CD4-positive, alpha-beta memory T cell (primary cell): Measurements from ENCODE around the gene GAPT. TPM values are rescaled to one million over a fixed set of nuclear protein-coding genes. Genes with fewer than 3 reads are reported as not detected.
A peak's percentile ranks its signal among the peaks of the same experiment; 100 is the strongest.

Experiments
- CTCF ChIA-PET: fragments of 350-600 bp; sonication (Branson Sonifier 250); formaldehyde crosslinking; loops from one replicate; lab custom pipeline; 2021; ENCODE audit warnings: inconsistent platforms; ENCODE audit not compliant: partially characterized antibody; lab: Charles Lee
- POLR2A ChIA-PET: fragments of 350-600 bp; sonication (Branson Sonifier 250); formaldehyde crosslinking; loops from one replicate; lab custom pipeline; 2021; ENCODE audit not compliant: partially characterized antibody; lab: Charles Lee
- DNase-seq, 5 donors: peaks; one replicate each; pipeline versions ENCODE4 v3.0.0 to v3.0.0-alpha.2; 2020 to 2022; ENCODE audit warnings: mixed read lengths in 1 of 5
- H3K27ac ChIP-seq: one replicate; pipeline ENCODE4 v1.7.0; 2013; ENCODE audit warnings: low read depth, low read length
- H3K27me3 ChIP-seq: 2 replicates; pipeline ENCODE4 v1.7.0; 2013; ENCODE audit warnings: mild to moderate bottlenecking, low read length, moderate library complexity; ENCODE audit not compliant: insufficient read depth
- H3K36me3 ChIP-seq: 2 replicates; pipeline ENCODE4 v1.7.0; 2013; ENCODE audit warnings: mild to moderate bottlenecking, low read length, moderate library complexity; ENCODE audit not compliant: insufficient read depth
- H3K4me1 ChIP-seq: 2 replicates; pipeline ENCODE4 v1.7.0; 2013; ENCODE audit warnings: mild to moderate bottlenecking, low read length, moderate library complexity; ENCODE audit not compliant: insufficient read depth
- H3K4me3 ChIP-seq, 2 donors: one replicate each; pipeline ENCODE4 v1.7.0; 2013; ENCODE audit warnings: low read length in 2 of 2, mild to moderate bottlenecking in 1 of 2
- H3K9me3 ChIP-seq, 2 donors: one replicate each; pipeline ENCODE4 v1.7.0; 2013; ENCODE audit warnings: low read length in 2 of 2, control low read depth in 1 of 2; ENCODE audit not compliant: control insufficient read depth in 1 of 2
- H3K27ac Mint-ChIP-seq, 7 donors: one replicate each; pipeline ENCODE4 v1.8.0; 2020 to 2021; ENCODE audit warnings: mixed read lengths in 7 of 7, mild to moderate bottlenecking in 6 of 7, inconsistent platforms in 3 of 7, moderate library complexity in 3 of 7
- H3K27me3 Mint-ChIP-seq, 2 donors: one replicate each; pipeline ENCODE4 v1.8.0; 2020 to 2021; ENCODE audit warnings: mixed read lengths in 2 of 2
- H3K36me3 Mint-ChIP-seq, 2 donors: one replicate each; pipeline ENCODE4 v1.8.0; 2020 to 2021; ENCODE audit warnings: mixed read lengths in 2 of 2, inconsistent platforms in 1 of 2, mild to moderate bottlenecking in 1 of 2
- H3K4me1 Mint-ChIP-seq, 4 donors: one replicate each; pipeline ENCODE4 v1.8.0; 2020 to 2021; ENCODE audit warnings: mixed read lengths in 4 of 4, mild to moderate bottlenecking in 1 of 4
- H3K4me3 Mint-ChIP-seq, 8 donors: one replicate each; pipeline ENCODE4 v1.8.0; 2020 to 2021; ENCODE audit warnings: mixed read lengths in 8 of 8, mild to moderate bottlenecking in 7 of 8, moderate library complexity in 6 of 8, inconsistent platforms in 3 of 8
- H3K9me3 Mint-ChIP-seq, 8 donors: one replicate each; pipeline ENCODE4 v1.8.0; 2020 to 2021; ENCODE audit warnings: mixed read lengths in 8 of 8, mild to moderate bottlenecking in 5 of 8, inconsistent platforms in 3 of 8, moderate library complexity in 1 of 8
- intact Hi-C: fragments of 100-400 bp; cut with micrococcal nuclease; formaldehyde crosslinking; loops from one replicate; pipeline ENCODE4 v1.15.1; 2023
- polyA plus RNA-seq, 2 donors: library from polyadenylated mRNA; unstranded; fragments of 300-500 nt; fragmentation: Illumina TruSeq; gene quantifications; one replicate each; pipeline ENCODE4 v1.2.3, GENCODE V29; 2021
- total RNA-seq, 2 experiments: library from RNA; stranded (reverse); gene quantifications; one replicate each; pipeline ENCODE4 v1.2.3, GENCODE V29; 2021

GAPT gene
- total and polyA plus RNA-seq, 4 experiments from 2014 or later = 2.0 TPM; not detected in 3

DNA sequence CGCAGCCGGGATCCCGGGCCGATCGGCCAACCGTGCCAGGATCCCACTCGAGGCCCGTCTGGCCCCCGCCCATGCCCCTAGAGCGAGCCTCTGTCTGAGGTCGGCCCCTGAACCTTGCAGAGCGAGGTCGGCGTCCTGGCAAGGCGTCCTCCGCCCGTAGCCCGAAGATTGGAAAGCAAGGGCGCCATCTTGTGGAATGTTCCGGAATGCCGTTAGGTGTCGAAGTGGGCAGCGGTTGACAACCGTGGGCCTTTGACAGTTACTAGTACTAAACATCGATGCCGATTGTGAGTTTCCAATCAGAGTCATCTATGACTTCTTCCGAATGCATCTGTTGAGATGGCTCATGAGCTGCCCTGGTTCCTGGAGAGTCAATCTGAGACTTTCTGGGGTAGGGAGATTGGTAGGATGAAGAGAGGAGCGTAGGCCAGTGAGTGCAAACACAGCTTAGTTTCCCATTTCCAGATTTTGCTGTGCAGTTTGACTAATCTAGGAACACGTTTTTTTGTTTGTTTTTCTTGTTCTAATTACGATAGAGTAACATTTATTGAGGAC lies 30.4 kb upstream of the GAPT start:
- H3K36me3 ChIP-seq = no peaks in the 10 kb centered on the region
- intact Hi-C loops = loop anchor here (1.0 to 2.0 kb wide), 10 partner anchors 578 to 1560 kb away; partner anchors contain the start of genes MIER3 and SETD9
- Mint-ChIP-seq H3K27me3 (peaks cover 0 to 4% of the 10 kb centered on the region in 2 donors), H3K9me3 (no peaks in the 10 kb centered on the region), H3K36me3 (peaks cover 0 to 5% of the 10 kb centered on the region in 2 donors), H3K4me3 (peak overlapping the region; percentile 77 to 90 (median 88)), H3K4me1 (peaks cover 3 to 16% (median 14%) of the 10 kb centered on the region in 4 donors), H3K27ac (peak overlapping the region; percentile 70 to 95 (median 88))
- peak; percentile 86 to 91 (median 87) for DNase-seq
- peaks cover 8% of the 10 kb centered on the region for H3K27me3 ChIP-seq
- H3K4me3 ChIP-seq = peak overlapping the region; percentile 1 to 80
- ChIA-PET CTCF (interaction anchor here (0.6 to 10.2 kb wide), 30 partner anchors 10 to 1559 kb away, joined by 3 to 176 read pairs (median 4); no protein-coding TSS in a partner anchor), POLR2A (interaction anchor here (0.7 to 3.2 kb wide), 9 partner anchors 11 to 1162 kb away, joined by 3 to 34 read pairs (median 4); no protein-coding TSS in a partner anchor)
- peak overlapping the region; percentile 83 for H3K27ac ChIP-seq
- H3K9me3 ChIP-seq = no peaks in the 10 kb centered on the region
- peaks cover 12% of the 10 kb centered on the region for H3K4me1 ChIP-seq

- intact Hi-C loops = no loop called here
- Mint-ChIP-seq H3K27me3 (peaks cover 0 to 4% of the 10 kb centered on the region in 2 donors), H3K9me3 (no peaks in the 10 kb centered on the region), H3K27ac (peak overlapping the region in 3 of 7 donors; percentile 10 to 51 (median 21)), H3K4me3 (no peak overlapping the region), H3K36me3 (peaks cover 0 to 3% of the 10 kb centered on the region in 2 donors), H3K4me1 (peaks cover 3 to 16% (median 14%) of the 10 kb centered on the region in 4 donors)
- Histone ChIP-seq H3K27me3 (peaks cover 8% of the 10 kb centered on the region), H3K4me1 (peaks cover 12% of the 10 kb centered on the region), H3K36me3 (no peaks in the 10 kb centered on the region), H3K27ac (no peak overlapping the region), H3K4me3 (no peak overlapping the region), H3K9me3 (no peaks in the 10 kb centered on the region)
- ChIA-PET POLR2A (interaction anchor here (3.2 kb wide), 1 partner anchor 1163 kb away, joined by 34 read pairs; no protein-coding TSS in a partner anchor), CTCF (interaction anchor here (1.1 to 10.2 kb wide), 12 partner anchors 14 to 1560 kb away, joined by 3 to 176 read pairs (median 13); no protein-coding TSS in a partner anchor)
- no peak for DNase-seq
Observed at GRCh38 chr5:58462154-58462553, 29.1 kb upstream of the GAPT start.

DNA sequence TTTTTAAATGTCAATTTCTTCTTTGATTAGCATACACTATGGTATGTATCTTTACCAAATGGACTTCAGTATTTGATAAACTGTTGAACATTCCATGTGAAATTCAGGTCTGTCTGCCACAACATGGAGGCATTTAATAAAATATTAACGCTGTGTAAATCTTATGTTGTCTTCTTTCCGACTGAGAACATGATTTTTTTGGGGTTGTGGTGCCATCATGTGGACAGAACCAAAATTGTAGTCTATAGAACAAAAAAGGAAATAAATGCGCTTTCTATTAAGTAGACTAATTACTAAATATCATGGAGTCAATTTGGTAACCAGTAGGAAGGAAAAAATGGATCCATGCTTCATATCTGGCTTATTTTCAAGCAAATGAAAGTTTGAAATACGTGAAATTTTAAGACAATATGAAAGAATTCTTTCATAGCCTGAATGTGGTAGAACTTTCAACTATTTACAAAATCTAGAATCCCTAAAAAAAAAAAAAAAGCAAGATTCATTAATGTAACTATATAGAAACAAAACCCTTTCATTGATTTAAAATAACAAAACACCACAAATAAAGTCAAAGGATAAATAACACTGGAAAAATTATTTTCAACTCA lies 28.5 kb upstream of the GAPT start:
- POLR2A ChIA-PET = interaction anchor here (3.2 kb wide), 1 partner anchor 1163 kb away, joined by 34 read pairs; no protein-coding TSS in a partner anchor
- H3K4me1 ChIP-seq = peaks cover 12% of the 10 kb centered on the region
- H3K4me1 Mint-ChIP-seq = peaks cover 3 to 16% (median 14%) of the 10 kb centered on the region in 4 donors
- CTCF ChIA-PET = interaction anchor here (0.7 to 10.2 kb wide), 9 partner anchors 683 to 1562 kb away, joined by 3 to 176 read pairs (median 30); no protein-coding TSS in a partner anchor
- H3K27me3 ChIP-seq = peaks cover 8% of the 10 kb centered on the region
- intact Hi-C loops = no loop called here
- no peaks in the 10 kb centered on the region for H3K9me3 ChIP-seq
- H3K36me3 Mint-ChIP-seq = peaks cover 0 to 3% of the 10 kb centered on the region in 2 donors
- H3K4me3 Mint-ChIP-seq = peak overlapping the region in 1 of 8 donors; percentile 1
- H3K4me3 ChIP-seq = no peak overlapping the region
- DNase-seq = peak; percentile 54 to 65 (median 63)
- no peak overlapping the region for H3K27ac ChIP-seq
- H3K27ac Mint-ChIP-seq = peak overlapping the region in 3 of 7 donors; percentile 10 to 51 (median 21)
- peaks cover 0 to 4% of the 10 kb centered on the region in 2 donors for H3K27me3 Mint-ChIP-seq
- no peaks in the 10 kb centered on the region for H3K36me3 ChIP-seq
- no peaks in the 10 kb centered on the region for H3K9me3 Mint-ChIP-seq

DNA sequence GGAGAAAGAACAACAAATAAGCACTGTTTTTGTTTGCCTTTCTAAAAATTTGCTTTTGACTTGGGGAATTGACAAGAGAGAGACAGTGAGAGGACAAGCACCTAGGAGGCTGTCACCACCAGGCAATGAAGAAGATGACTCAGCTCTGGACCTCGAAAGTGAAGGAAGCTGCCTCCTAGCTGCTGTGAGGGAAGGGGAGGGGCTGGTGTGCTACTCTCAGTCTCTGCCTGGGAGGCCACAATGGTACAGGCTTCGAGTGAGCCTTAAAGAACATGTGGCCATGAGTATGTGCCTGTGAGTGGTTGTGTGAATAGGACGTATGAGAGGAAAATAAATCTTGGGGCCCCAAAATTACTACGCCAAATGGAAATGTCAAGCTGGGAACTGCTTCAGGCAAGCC lies 24.3 kb upstream of the GAPT start:
- Histone ChIP-seq H3K4me1 (no peaks in the 10 kb centered on the region), H3K9me3 (no peaks in the 10 kb centered on the region), H3K4me3 (no peak overlapping the region), H3K27me3 (no peaks in the 10 kb centered on the region), H3K27ac (no peak overlapping the region), H3K36me3 (no peaks in the 10 kb centered on the region)
- Mint-ChIP-seq H3K4me3 (no peak overlapping the region), H3K4me1 (peaks cover 0 to 1% (median 0%) of the 10 kb centered on the region in 4 donors), H3K9me3 (no peaks in the 10 kb centered on the region), H3K27me3 (peaks cover 2 to 4% of the 10 kb centered on the region in 2 donors), H3K36me3 (no peaks in the 10 kb centered on the region), H3K27ac (no peak overlapping the region)
- intact Hi-C loops = no loop called here
- CTCF ChIA-PET = interaction anchor here (2.5 to 10.2 kb wide), 2 partner anchors 968 to 1168 kb away, joined by 15 to 169 read pairs; no protein-coding TSS in a partner anchor
- POLR2A ChIA-PET = no interaction called here
- no peak for DNase-seq

DNA sequence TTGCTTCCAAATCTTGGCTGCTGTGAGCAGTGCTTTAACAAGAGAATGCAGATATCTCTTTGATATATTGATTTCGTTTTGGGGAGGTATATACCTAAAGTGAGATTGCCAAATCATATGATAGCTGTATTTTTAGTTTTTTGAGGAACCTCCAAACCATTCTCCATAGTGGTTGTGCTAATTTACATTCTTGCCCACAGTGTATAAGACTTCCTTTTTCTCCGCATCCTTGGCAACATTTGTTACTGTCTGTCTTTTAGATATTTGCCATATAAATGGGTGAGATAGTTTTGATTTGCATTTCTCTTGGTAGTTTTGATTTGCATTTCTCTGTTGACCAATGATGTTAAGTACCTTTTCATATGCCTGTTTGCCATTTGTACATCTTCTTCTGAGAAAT lies 21.3 kb upstream of the GAPT start:
- ChIA-PET CTCF (no interaction called here), POLR2A (no interaction called here)
- Histone ChIP-seq H3K4me3 (no peak overlapping the region), H3K4me1 (no peaks in the 10 kb centered on the region), H3K9me3 (no peaks in the 10 kb centered on the region), H3K27ac (no peak overlapping the region), H3K27me3 (no peaks in the 10 kb centered on the region), H3K36me3 (no peaks in the 10 kb centered on the region)
- DNase-seq = no peak
- peaks cover 5 to 7% of the 10 kb centered on the region in 2 donors for H3K27me3 Mint-ChIP-seq
- no peak overlapping the region for H3K27ac Mint-ChIP-seq
- intact Hi-C loops = no loop called here
- H3K36me3 Mint-ChIP-seq = no peaks in the 10 kb centered on the region
- peaks cover 0 to 3% (median 0%) of the 10 kb centered on the region in 8 donors for H3K9me3 Mint-ChIP-seq
- H3K4me3 Mint-ChIP-seq = no peak overlapping the region
- H3K4me1 Mint-ChIP-seq = no peaks in the 10 kb centered on the region

DNA sequence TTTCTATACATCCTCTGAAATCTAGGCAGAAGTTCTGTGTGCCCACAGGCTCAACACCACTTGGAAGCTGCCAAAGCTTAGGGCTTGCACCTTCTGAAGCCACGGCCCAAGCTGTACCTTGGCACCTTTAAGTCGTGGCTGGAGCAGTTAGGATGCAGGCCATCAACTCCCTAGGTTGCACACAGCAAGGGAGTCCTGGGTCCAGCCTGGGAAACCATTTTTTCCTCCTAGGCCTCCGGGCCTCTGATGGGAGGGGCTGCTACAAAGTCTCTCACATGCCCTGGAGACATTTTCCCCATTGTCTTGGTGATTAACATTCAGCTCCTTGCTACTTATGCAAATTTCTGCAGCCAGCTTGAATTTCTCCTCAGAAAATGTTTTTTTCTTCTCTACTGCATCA lies 15.8 kb upstream of the GAPT start:
- no peaks in the 10 kb centered on the region for H3K27me3 ChIP-seq
- H3K4me3 ChIP-seq = no peak overlapping the region
- Mint-ChIP-seq H3K36me3 (no peaks in the 10 kb centered on the region), H3K27ac (no peak overlapping the region), H3K4me1 (no peaks in the 10 kb centered on the region), H3K4me3 (no peak overlapping the region), H3K27me3 (peaks cover 8 to 10% of the 10 kb centered on the region in 2 donors), H3K9me3 (peaks cover 0 to 8% (median 4%) of the 10 kb centered on the region in 8 donors)
- H3K36me3 ChIP-seq = no peaks in the 10 kb centered on the region
- H3K9me3 ChIP-seq = no peaks in the 10 kb centered on the region
- H3K27ac ChIP-seq = no peak overlapping the region
- ChIA-PET CTCF (no interaction called here), POLR2A (no interaction called here)
- H3K4me1 ChIP-seq = no peaks in the 10 kb centered on the region
- no peak for DNase-seq
- intact Hi-C loops = no loop called here
